PC-9 (cell line): ENCODE data around the gene ZNF350. TPM values are rescaled to one million over a fixed set of nuclear protein-coding genes. Genes with fewer than 3 reads are reported as not detected.

Experiments
- BruUV-seq: library from RNA; stranded (reverse); fragments of 400-500 nt; replicated peaks from 2 replicates; lab custom pipeline; 2021; lab: Mats Ljungman, UMichigan
- CTCF ChIA-PET: fragments of 300-600 bp; sonication (Branson Sonifier 250); formaldehyde crosslinking; loops from one replicate; lab custom pipeline; 2022; ENCODE audit warnings: antibody characterized with exemption; lab: Charles Lee
- POLR2A ChIA-PET: fragments of 300-600 bp; sonication (Branson Sonifier 250); formaldehyde crosslinking; loops from one replicate; lab custom pipeline; 2022; ENCODE audit warnings: antibody characterized with exemption; ENCODE audit not compliant: unreplicated experiment; lab: Charles Lee
- DNase-seq, 2 experiments: peaks; one replicate each; pipeline versions ENCODE4 v3.0.0 to v3.0.0-alpha.2; 2015 to 2022; ENCODE audit warnings: mixed read lengths in 1 of 2
- H2AFZ ChIP-seq: fragments of 200-600 bp; sonication (generic); 2 replicates; pipeline ENCODE4 v1.8.1; 2017; ENCODE audit warnings: antibody characterized with exemption
- H3F3A ChIP-seq: fragments of 200-600 bp; sonication (generic); 2 replicates; pipeline ENCODE4 v1.8.1; 2017; ENCODE audit warnings: antibody characterized with exemption, mild to moderate bottlenecking, low read depth; ENCODE audit not compliant: insufficient read depth
- H3K27ac ChIP-seq: fragments of 200-600 bp; sonication (generic); 2 replicates; pipeline ENCODE4 v1.6.1; 2016; ENCODE audit warnings: mixed run types
- H3K27me3 ChIP-seq: fragments of 200-600 bp; sonication (generic); 2 replicates; pipeline ENCODE4 v1.6.1; 2016; ENCODE audit warnings: low read depth, mixed run types; ENCODE audit not compliant: insufficient read depth
- H3K36me3 ChIP-seq: fragments of 200-600 bp; sonication (generic); 2 replicates; pipeline ENCODE4 v1.6.1; 2016; ENCODE audit warnings: low read depth, mixed run types
- H3K4me1 ChIP-seq: fragments of 200-600 bp; sonication (generic); replicated peaks from 2 replicates; pipeline ENCODE4 v1.6.1; 2016; ENCODE audit warnings: mixed run types; ENCODE audit not compliant: insufficient read depth
- H3K4me2 ChIP-seq: fragments of 200-600 bp; sonication (generic); 2 replicates; pipeline ENCODE4 v1.6.1; 2017; ENCODE audit warnings: mixed run types
- H3K4me3 ChIP-seq: fragments of 200-600 bp; sonication (generic); 2 replicates; pipeline ENCODE4 v1.6.1; 2016; ENCODE audit warnings: mixed run types
- H3K79me2 ChIP-seq: fragments of 200-600 bp; sonication (generic); 2 replicates; pipeline ENCODE4 v1.6.1; 2017; ENCODE audit warnings: low read depth, mixed run types
- H3K9me2 ChIP-seq: fragments of 200-600 bp; sonication (generic); 2 replicates; pipeline ENCODE4 v1.8.1; 2017; ENCODE audit warnings: mild to moderate bottlenecking; ENCODE audit not compliant: insufficient read depth
- H3K9me3 ChIP-seq: fragments of 200-600 bp; sonication (generic); 2 replicates; pipeline ENCODE4 v1.8.1; 2016; ENCODE audit warnings: low read depth; ENCODE audit not compliant: insufficient read depth
- H4K20me1 ChIP-seq: fragments of 200-600 bp; sonication (generic); 2 replicates; pipeline ENCODE4 v1.8.1; 2017; ENCODE audit not compliant: insufficient read depth
- EZH2 ChIP-seq: fragments of 200-600 bp; sonication (generic); IDR thresholded peaks from 2 replicates; pipeline ENCODE4 v1.8.0; 2017; ENCODE audit warnings: antibody characterized with exemption, low read depth
- intact Hi-C: fragments of 100-400 bp; cut with micrococcal nuclease; formaldehyde crosslinking; loops from one replicate; pipeline ENCODE4 v1.10.0; 2022; ENCODE audit not compliant: unreplicated experiment
- total RNA-seq: library from RNA; stranded (reverse); gene quantifications from 2 replicates; pipeline ENCODE4 v1.2.3, GENCODE V29; 2021
- TF ChIP-seq, protein P1 (sequence below): fragments of 200-600 bp; sonication (generic); conservative IDR thresholded peaks from 2 replicates; pipeline ENCODE4 v1.6.1; 2017; ENCODE audit warnings: mixed run types, antibody characterized with exemption, mild to moderate bottlenecking, moderate library complexity

ZNF350 gene
- total RNA-seq, 1 experiment from 2014 or later, result 12.0 TPM

DNA sequence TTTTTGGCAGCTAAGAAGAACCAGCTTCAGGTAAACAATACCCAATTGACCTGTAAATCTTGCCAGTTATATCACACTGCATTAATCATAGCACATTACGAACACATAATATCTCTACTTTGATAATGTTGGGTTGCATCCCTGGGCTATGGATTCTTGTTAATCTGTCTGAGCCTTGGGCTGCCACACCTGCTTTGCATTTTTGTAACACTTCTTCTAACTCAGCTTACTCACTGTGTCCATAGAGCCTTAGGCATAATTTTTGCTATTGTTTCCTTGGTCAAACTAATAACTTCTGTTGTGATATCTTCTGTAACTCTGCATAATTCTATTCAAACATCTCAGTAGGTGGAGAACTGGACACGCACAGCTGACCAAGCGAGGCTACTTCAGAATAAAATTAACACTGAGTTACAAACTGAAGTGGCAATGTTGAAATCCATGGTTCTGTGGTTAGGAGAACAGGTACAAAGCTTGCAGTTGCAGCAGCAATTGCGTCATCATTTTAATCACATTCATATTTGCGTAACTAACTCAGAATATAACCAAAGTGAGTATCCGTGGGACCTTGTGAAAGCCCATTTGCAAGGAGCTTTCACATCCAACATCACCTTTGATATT is 6.4 kb downstream of the ZNF350 start:
- Histone ChIP-seq H2AFZ (no peak overlapping the region), H3K9me2 (no peaks in the 10 kb centered on the region), H3K4me1 (peaks cover 3% of the 10 kb centered on the region; the same call in 1 of the 2 replicates), H3K27me3 (no peaks in the 10 kb centered on the region), H3K36me3 (peaks cover 45% of the 10 kb centered on the region), H3K4me2 (no peak overlapping the region), H4K20me1 (no peaks in the 10 kb centered on the region), H3K79me2 (peaks cover 58% of the 10 kb centered on the region), H3K9me3 (peaks cover 67% of the 10 kb centered on the region), H3K4me3 (peak overlapping the region; percentile 9; the same call in 1 of the 2 replicates), H3K27ac (no peak overlapping the region), H3F3A (0 out of 2 replicates have a peak, but pooled peaks cover 5% of the 10 kb centered on the region)
- intact Hi-C loops, result loop anchor here (10.0 kb wide), 1 partner anchor 755 kb away; the partner anchor contains the start of gene ZNF611
- no peak for DNase-seq
- BruUV-seq, result no TSS peak
- POLR2A ChIA-PET, result no interaction called here
- CTCF ChIA-PET, result no interaction called here
- TF ChIP-seq EZH2, result no peak
- TF ChIP-seq, protein P1, sequence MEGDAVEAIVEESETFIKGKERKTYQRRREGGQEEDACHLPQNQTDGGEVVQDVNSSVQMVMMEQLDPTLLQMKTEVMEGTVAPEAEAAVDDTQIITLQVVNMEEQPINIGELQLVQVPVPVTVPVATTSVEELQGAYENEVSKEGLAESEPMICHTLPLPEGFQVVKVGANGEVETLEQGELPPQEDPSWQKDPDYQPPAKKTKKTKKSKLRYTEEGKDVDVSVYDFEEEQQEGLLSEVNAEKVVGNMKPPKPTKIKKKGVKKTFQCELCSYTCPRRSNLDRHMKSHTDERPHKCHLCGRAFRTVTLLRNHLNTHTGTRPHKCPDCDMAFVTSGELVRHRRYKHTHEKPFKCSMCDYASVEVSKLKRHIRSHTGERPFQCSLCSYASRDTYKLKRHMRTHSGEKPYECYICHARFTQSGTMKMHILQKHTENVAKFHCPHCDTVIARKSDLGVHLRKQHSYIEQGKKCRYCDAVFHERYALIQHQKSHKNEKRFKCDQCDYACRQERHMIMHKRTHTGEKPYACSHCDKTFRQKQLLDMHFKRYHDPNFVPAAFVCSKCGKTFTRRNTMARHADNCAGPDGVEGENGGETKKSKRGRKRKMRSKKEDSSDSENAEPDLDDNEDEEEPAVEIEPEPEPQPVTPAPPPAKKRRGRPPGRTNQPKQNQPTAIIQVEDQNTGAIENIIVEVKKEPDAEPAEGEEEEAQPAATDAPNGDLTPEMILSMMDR, result no peak

DNA sequence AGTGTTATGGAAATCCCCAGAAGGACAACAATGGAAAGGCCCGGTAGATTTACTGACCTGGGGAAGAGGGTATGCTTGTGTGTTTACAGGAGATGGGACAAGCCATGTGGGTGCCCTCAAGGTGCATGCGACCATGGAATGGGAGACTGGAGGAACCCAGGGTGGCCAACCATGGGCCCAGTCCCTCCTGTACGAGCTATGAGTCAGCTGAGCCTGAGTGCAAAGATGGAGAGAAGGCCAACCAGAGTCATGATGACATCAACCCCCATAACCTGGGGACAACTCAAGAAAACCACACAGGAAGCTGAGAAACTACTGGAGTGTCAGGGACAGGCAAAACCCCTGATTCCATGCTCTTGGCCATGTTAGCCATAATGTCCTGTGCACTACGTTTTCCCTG is 7.8 kb downstream of the ZNF350 start:
- CTCF ChIA-PET, result no interaction called here
- H3K27me3 ChIP-seq, result no peaks in the 10 kb centered on the region
- H2AFZ ChIP-seq, result no peak overlapping the region
- no peak overlapping the region for H3K4me3 ChIP-seq
- no TSS peak for BruUV-seq
- intact Hi-C loops, result no loop called here
- no peak overlapping the region for H3K27ac ChIP-seq
- H3K9me2 ChIP-seq, result no peaks in the 10 kb centered on the region
- no peaks in the 10 kb centered on the region for H3K4me1 ChIP-seq
- no peak for TF ChIP-seq EZH2
- TF ChIP-seq, protein P1, result no peak
- peaks cover 53% of the 10 kb centered on the region for H3K36me3 ChIP-seq
- H3K79me2 ChIP-seq, result peaks cover 44% of the 10 kb centered on the region
- H3F3A ChIP-seq, result 0 out of 2 replicates have a peak, but pooled peaks cover 5% of the 10 kb centered on the region
- peaks cover 69% of the 10 kb centered on the region for H3K9me3 ChIP-seq
- no peak for DNase-seq
- POLR2A ChIA-PET, result no interaction called here
- no peaks in the 10 kb centered on the region for H4K20me1 ChIP-seq
- H3K4me2 ChIP-seq, result no peak overlapping the region

DNA sequence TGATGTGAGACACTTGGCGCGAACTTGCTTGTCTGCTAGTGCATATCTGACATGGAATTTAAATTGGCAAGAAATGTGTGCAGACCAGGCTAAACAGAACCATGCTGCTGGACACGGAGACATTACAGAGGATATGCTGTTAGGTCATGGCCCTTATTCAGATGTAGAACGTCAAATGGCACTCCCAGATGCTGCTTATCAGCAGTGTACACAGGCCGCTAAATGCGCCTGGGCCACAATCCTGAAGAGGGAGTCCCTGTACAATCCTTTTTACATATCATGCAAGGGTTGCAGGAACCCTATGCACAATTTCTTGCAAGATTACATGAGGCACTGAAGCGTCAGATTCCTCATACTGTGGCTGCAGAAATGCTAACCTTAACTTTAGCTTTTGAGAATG is 9.3 kb downstream of the ZNF350 start:
- H3K4me3 ChIP-seq, result no peak overlapping the region
- H3F3A ChIP-seq, result no peaks in the 10 kb centered on the region; the same call in 1 of the 2 replicates
- CTCF ChIA-PET, result no interaction called here
- H3K36me3 ChIP-seq, result peaks cover 59% of the 10 kb centered on the region
- H3K9me3 ChIP-seq, result peaks cover 67% of the 10 kb centered on the region
- intact Hi-C loops, result no loop called here
- no TSS peak for BruUV-seq
- peaks cover 29% of the 10 kb centered on the region for H3K79me2 ChIP-seq
- no peak overlapping the region for H3K27ac ChIP-seq
- no peaks in the 10 kb centered on the region for H3K4me1 ChIP-seq
- no peaks in the 10 kb centered on the region for H3K27me3 ChIP-seq
- no peaks in the 10 kb centered on the region for H4K20me1 ChIP-seq
- H3K4me2 ChIP-seq, result no peak overlapping the region
- no peak overlapping the region for H2AFZ ChIP-seq
- POLR2A ChIA-PET, result no interaction called here
- no peak for TF ChIP-seq EZH2
- TF ChIP-seq, protein P1, result no peak
- no peaks in the 10 kb centered on the region for H3K9me2 ChIP-seq
- DNase-seq, result no peak
